ENCODE data around the gene SH2D4B. TPM values are rescaled to one million over a fixed set of nuclear protein-coding genes. Genes with fewer than 3 reads are reported as not detected.

The SH2D4B gene
- total RNA-seq, 1 donor from 2014 or later = 0.43 TPM

DNA sequence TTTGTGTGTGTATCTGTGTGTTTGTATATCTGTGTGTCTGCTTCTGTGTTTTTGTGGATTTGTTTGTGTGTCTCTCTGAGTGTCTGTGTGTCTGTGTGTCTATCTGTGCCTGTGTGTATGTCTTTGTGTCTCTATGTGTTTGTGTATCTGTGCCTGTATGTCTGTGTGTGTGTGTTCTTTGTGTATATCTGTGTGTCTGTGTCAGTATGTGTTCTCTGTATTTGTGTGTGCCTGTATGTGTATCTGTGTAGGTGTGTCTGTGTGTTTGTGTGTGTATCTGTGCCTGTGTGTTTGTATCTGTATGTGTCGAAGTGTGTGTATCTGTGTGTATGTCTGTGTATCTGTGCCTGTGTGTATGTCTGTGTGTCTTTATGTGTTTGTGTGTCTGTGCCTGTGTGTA lies 118.2 kb downstream of the SH2D4B start:
- Histone ChIP-seq H3K4me3 (no peak overlapping the region), H3K9me3 (peaks cover 22% of the 10 kb centered on the region), H3K27ac (no peak overlapping the region), H3K27me3 (no peaks in the 10 kb centered on the region), H3K36me3 (no peaks in the 10 kb centered on the region), H3K4me1 (no peaks in the 10 kb centered on the region)
- intact Hi-C loops (cut with DNase I) = no loop called here
- TF ChIP-seq, protein P1, sequence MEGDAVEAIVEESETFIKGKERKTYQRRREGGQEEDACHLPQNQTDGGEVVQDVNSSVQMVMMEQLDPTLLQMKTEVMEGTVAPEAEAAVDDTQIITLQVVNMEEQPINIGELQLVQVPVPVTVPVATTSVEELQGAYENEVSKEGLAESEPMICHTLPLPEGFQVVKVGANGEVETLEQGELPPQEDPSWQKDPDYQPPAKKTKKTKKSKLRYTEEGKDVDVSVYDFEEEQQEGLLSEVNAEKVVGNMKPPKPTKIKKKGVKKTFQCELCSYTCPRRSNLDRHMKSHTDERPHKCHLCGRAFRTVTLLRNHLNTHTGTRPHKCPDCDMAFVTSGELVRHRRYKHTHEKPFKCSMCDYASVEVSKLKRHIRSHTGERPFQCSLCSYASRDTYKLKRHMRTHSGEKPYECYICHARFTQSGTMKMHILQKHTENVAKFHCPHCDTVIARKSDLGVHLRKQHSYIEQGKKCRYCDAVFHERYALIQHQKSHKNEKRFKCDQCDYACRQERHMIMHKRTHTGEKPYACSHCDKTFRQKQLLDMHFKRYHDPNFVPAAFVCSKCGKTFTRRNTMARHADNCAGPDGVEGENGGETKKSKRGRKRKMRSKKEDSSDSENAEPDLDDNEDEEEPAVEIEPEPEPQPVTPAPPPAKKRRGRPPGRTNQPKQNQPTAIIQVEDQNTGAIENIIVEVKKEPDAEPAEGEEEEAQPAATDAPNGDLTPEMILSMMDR (IDR thresholded peaks at IDR 0.05) = no peak
- no peak for ATAC-seq
- no peak for DNase-seq

DNA sequence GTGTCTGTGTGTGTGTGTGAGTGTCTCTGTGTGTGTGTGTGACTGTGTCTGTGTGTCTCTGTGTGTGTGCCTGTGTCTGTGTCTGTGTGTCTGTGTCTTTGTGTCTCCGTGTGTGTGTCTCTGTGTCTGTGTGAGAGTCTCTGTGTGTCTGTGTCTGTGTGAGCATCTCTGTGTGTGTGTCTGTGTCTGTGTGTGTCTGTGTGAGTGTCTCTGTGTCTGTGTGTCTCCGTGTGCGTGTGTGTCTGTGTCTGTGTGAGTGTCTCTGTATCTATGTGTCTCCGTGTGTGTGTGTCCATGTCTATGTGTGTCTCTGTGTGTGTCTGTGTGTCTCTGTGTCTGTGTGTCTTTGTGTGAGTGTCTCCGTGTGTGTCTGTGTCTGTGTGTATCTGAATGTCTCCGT lies 120.4 kb downstream of the SH2D4B start:
- no peaks in the 10 kb centered on the region for H3K36me3 ChIP-seq
- no peaks in the 10 kb centered on the region for H3K27me3 ChIP-seq
- peaks cover 22% of the 10 kb centered on the region for H3K9me3 ChIP-seq
- TF ChIP-seq, protein P1 (IDR thresholded peaks at IDR 0.05) = no peak
- peaks cover 3% of the 10 kb centered on the region for H3K4me1 ChIP-seq
- ATAC-seq (no peak), DNase-seq (no peak)
- intact Hi-C loops (cut with DNase I) = no loop called here
- H3K27ac ChIP-seq = no peak overlapping the region
- no peak overlapping the region for H3K4me3 ChIP-seq

DNA sequence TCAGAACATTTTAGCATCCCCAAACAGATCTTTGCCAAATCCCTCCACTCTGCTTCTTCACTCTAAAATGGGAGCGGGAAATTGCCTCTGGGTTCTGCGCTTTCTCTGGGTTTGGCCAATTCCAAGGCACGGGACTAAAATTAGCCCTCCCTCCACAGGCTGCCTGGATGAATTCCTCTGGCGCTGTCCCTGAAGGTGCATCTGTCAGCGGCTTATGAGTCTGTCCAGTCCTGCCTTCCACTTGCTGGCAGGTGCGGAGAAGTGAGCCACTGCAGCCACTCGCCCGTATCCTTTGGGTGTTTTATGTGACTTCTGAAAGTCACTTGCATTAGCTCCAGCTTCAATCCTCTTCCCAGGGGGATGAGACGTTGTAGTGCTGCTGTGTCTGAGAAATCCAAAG lies 121.6 kb downstream of the SH2D4B start:
- Histone ChIP-seq H3K9me3 (peaks cover 15% of the 10 kb centered on the region), H3K4me1 (peaks cover 11% of the 10 kb centered on the region), H3K27ac (no peak overlapping the region), H3K4me3 (no peak overlapping the region), H3K36me3 (no peaks in the 10 kb centered on the region), H3K27me3 (no peaks in the 10 kb centered on the region)
- ATAC-seq (no peak), DNase-seq (no peak)
- intact Hi-C loops (cut with DNase I) = no loop called here
- TF ChIP-seq, protein P1 (IDR thresholded peaks at IDR 0.05) = no peak

DNA sequence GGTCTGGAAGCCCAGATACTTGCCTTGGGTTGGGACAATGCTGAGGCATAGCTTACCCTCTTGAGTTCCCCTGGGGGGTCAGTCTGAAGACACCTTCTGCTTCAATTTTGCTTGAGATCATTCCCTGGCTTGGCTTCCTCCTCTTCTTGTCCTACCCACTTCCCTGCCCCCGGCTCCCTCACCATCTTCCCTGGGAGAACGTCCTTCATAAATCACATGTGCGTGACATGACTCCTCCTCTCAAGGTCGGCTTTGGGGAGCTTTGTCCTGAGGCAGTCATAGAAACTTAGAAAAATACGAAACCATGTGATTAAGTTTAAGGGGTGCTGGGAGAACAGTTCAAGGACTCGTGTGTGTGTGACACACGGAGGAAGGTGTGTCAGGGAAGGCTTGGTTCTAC lies 122.6 kb downstream of the SH2D4B start:
- H3K36me3 ChIP-seq = no peaks in the 10 kb centered on the region
- intact Hi-C loops (cut with DNase I) = no loop called here
- no peaks in the 10 kb centered on the region for H3K27me3 ChIP-seq
- H3K27ac ChIP-seq = no peak overlapping the region
- H3K4me3 ChIP-seq = no peak overlapping the region
- TF ChIP-seq, protein P1 (IDR thresholded peaks at IDR 0.05) = no peak
- H3K9me3 ChIP-seq = peaks cover 7% of the 10 kb centered on the region
- ATAC-seq (no peak), DNase-seq (no peak)
- peaks cover 11% of the 10 kb centered on the region for H3K4me1 ChIP-seq

DNA sequence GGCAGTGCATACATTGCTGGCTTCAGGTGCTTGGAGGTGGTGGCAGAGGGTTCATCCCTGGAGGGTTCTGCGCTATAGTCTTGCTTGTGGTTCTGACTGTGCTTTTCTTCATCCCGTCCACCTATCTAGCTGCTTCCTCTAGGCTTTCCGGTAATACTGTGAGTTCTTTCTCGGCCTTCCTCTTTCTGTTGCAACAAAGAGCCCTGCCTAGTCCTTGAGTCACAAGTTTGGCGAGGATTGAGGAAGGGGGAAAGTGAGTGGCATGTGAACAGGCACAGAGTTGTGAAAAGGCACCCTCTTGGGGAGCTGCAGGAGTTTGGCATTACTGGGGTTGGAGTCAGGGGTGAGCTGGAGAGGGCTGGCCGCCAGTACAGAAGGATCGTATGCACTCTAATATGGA lies 123.0 kb downstream of the SH2D4B start:
- TF ChIP-seq, protein P1 (IDR thresholded peaks at IDR 0.05) = no peak
- Histone ChIP-seq H3K4me1 (peaks cover 11% of the 10 kb centered on the region), H3K27ac (no peak overlapping the region), H3K27me3 (no peaks in the 10 kb centered on the region), H3K9me3 (peaks cover 5% of the 10 kb centered on the region), H3K36me3 (no peaks in the 10 kb centered on the region), H3K4me3 (no peak overlapping the region)
- intact Hi-C loops (cut with DNase I) = no loop called here
- ATAC-seq (peak; percentile 61), DNase-seq (no peak)

DNA sequence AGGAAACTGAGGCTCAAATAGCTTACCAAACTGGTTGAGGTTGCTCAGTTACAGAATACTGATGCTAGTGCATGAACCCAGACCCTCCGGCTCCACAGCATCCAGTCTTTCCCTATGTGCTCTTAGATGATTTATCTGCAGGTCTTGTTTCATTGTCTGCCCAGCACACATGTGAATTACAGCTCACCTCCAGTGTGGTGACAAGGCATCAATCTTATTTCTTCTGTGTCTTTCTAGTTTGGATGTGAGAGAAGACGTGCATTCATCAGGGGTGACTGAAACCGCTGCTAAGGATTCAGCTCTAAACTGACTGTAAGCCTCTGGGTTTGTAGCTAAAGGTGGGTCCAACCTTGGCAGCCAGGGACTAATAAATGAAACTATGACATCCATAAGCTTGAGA lies 123.8 kb downstream of the SH2D4B start:
- H3K27ac ChIP-seq = no peak overlapping the region
- ATAC-seq (no peak), DNase-seq (no peak)
- intact Hi-C loops (cut with DNase I) = no loop called here
- H3K9me3 ChIP-seq = peaks cover 5% of the 10 kb centered on the region
- peaks cover 11% of the 10 kb centered on the region for H3K4me1 ChIP-seq
- no peaks in the 10 kb centered on the region for H3K27me3 ChIP-seq
- no peaks in the 10 kb centered on the region for H3K36me3 ChIP-seq
- no peak overlapping the region for H3K4me3 ChIP-seq
- TF ChIP-seq, protein P1 (IDR thresholded peaks at IDR 0.05) = no peak

All from upper lobe of right lung (tissue), 1 donor.